ENCODE results near the gene PITPNM2.
A peak's percentile ranks its signal among the peaks of the same experiment; 100 is the strongest.

PITPNM2 gene

GRCh38 chr12:123119808-123120207 is 31.1 kb downstream of the PITPNM2 start:
- ChIA-PET POLR2A (interaction anchor here (0.7 to 1.2 kb wide), 2 partner anchors 15 to 113 kb away, joined by 3 to 4 read pairs; partner anchors contain the start of genes MPHOSPH9 and MTRFR), CTCF (interaction anchor here (1.0 to 3.5 kb wide), 2 partner anchors 10 to 17 kb away, joined by 3 to 12 read pairs; no protein-coding TSS in a partner anchor)
- no peak for TF ChIP-seq CTCF (IDR thresholded peaks at IDR 0.05; ENCODE audit: control extremely low read depth, extremely low read depth, low read depth, missing control alignments)
- DNase-seq (ENCODE audit: extremely low spot score) = peak; percentile 86

DNA sequence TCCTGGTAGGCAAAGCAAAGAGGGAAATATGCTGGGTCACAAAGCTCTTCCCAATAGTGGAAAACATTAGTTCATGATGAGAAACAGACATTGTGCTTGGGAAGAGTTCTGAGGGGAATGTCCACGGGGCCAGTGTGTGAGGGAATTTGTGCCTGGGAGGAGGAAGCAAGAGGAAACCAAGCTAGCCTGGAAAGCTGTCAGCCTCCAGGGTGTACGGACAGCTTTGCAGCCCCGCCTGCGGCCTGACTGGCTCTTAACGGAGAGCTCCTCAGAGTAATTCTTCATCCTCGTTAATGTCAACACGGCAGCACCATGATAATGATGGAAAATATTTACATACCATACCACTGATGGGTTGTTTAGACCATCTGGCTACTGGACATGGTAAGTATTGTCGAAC is 32.4 kb downstream of the PITPNM2 start:
- ChIA-PET CTCF (interaction anchor here (0.8 to 3.5 kb wide), 3 partner anchors 8 to 25 kb away, joined by 3 to 12 read pairs (median 4); no protein-coding TSS in a partner anchor), POLR2A (interaction anchor here (0.5 kb wide), 1 partner anchor 1276 kb away, joined by 7 read pairs; no protein-coding TSS in a partner anchor)
- TF ChIP-seq CTCF (IDR thresholded peaks at IDR 0.05; ENCODE audit: control extremely low read depth, extremely low read depth, low read depth, missing control alignments) = no peak
- DNase-seq (ENCODE audit: extremely low spot score) = no peak

DNA sequence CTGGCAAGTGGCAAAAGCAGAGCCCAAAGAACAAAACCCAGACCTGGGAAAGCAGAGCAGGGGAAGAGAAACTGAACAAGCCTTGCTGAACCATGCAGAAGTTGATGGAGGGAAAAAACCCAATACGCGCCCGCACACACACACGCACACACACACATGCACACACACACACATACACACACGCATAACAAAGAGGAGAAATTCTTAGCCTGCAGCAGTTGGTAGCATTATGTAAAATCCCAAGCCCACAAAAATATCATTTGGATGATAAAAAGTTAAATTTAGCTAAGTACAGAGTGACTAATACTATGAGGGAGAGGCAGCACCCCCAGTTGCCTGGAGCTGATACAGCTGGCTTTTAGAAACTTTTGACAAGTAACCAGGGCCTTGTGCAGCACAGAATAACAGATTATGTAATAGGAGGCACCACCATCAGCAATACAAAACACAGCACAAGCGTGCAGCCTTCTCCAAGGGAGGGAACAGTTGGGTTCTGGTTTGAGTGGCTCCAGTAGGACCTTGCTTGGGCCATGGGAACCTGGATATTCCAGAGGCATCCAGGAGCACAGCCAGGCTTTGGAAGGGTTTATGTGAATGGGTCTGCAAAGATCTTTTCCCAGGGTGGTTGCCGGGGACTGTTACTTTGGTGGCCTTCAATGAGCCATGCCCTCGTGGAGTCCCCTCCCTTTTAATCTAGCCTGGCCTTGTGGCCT is 35.3 kb downstream of the PITPNM2 start:
- CTCF ChIA-PET = interaction anchor here (1.2 to 1.4 kb wide), 3 partner anchors 10 to 122 kb away, joined by 3 to 4 read pairs (median 4); no protein-coding TSS in a partner anchor
- POLR2A ChIA-PET = no interaction called here
- peak; percentile 46 for DNase-seq (ENCODE audit: extremely low spot score)
- no peak for TF ChIP-seq CTCF (IDR thresholded peaks at IDR 0.05; ENCODE audit: control extremely low read depth, extremely low read depth, low read depth, missing control alignments)

- CTCF ChIA-PET = interaction anchor here (0.9 to 1.4 kb wide), 5 partner anchors 9 to 124 kb away, joined by 3 to 4 read pairs (median 3); no protein-coding TSS in a partner anchor
- POLR2A ChIA-PET = no interaction called here
- no peak for TF ChIP-seq CTCF (IDR thresholded peaks at IDR 0.05; ENCODE audit: control extremely low read depth, extremely low read depth, low read depth, missing control alignments)
- no peak for DNase-seq (ENCODE audit: extremely low spot score)
These were observed 36.4 kb downstream of the PITPNM2 start for GRCh38 chr12:123114304-123115083.

DNA sequence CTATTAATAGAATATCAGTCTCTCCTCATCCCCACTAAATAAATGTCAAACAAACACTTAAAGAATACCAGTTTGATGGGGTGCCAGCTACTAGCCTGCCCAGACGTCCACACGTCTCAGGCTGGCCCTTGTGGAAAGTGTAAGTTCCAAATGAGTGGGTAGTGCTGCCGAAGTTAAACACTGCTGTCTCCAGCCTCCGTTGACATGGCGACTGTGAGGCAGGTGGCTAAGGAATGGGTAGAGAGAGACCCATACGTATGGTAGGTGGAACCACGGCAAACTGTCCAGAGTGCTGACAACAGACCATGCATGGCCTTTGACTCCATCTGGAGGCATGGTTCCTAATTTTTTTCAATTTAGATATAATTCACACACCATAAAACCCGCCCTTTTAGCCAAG is 37.9 kb downstream of the PITPNM2 start:
- no peak for TF ChIP-seq CTCF (IDR thresholded peaks at IDR 0.05; ENCODE audit: control extremely low read depth, extremely low read depth, low read depth, missing control alignments)
- CTCF ChIA-PET = no interaction called here
- DNase-seq (ENCODE audit: extremely low spot score) = no peak
- POLR2A ChIA-PET = no interaction called here

DNA sequence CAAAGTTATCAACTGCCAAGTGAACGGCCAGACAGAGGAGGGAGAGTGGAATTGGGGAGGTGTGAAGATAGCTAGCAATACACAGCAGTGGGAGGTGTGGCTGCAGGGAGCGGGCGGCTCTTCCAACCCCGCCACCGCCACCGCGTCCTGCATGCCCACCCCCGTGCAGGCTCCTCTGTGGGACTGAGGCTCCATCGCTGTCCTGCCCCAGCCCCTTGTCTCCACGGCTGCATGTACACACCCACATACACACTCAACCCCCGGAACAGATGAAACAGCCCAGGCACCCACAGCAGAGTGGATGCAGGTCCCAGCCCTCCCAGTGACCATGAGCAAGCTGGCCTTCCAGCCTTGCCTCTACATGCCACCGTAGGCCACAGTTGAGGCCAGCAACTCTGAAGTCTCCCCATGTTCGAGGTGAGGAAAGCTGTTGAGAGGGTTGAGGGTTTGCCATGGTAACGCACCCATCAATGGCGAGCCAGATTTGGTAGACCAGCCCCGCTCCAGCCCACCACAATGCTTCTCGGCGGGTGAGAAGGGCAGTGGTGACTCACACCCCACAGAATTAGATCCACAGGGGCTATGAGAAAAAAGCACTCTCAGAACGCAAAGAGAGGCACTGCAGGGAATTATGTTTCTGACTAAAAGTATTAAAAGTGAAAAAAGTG is 39.3 kb downstream of the PITPNM2 start:
- ChIA-PET CTCF (interaction anchor here (1.5 to 3.7 kb wide), 2 partner anchors 8 to 10 kb away, joined by 3 to 12 read pairs; no protein-coding TSS in a partner anchor), POLR2A (no interaction called here)
- no peak for TF ChIP-seq CTCF (IDR thresholded peaks at IDR 0.05; ENCODE audit: control extremely low read depth, extremely low read depth, low read depth, missing control alignments)
- DNase-seq (ENCODE audit: extremely low spot score) = no peak

All from GM10248 (cell line).